GM18505 (cell line): Measurements from ENCODE around the gene PECR.
A peak's percentile ranks its signal among the peaks of the same experiment; 100 is the strongest.
"Not testable (repeated sequence)": the region's sequence is repeated elsewhere in the genome, so short reads cannot be mapped to it uniquely, and the experiment has no call there.

ENCODE experiments used
- ATAC-seq: cut with Tn5 transposase; IDR thresholded peaks from one replicate; pipeline ENCODE4 v1.9.1; 2021; ENCODE audit not compliant: unreplicated experiment
- POLR2A ChIP-seq: IDR thresholded peaks from 4 replicates; pipeline ENCODE4 v1.6.1; 2011; ENCODE audit warnings: borderline replicate concordance; ENCODE audit not compliant: insufficient read depth, insufficient read length; ENCODE audit errors: extremely low read depth

The PECR gene

DNA sequence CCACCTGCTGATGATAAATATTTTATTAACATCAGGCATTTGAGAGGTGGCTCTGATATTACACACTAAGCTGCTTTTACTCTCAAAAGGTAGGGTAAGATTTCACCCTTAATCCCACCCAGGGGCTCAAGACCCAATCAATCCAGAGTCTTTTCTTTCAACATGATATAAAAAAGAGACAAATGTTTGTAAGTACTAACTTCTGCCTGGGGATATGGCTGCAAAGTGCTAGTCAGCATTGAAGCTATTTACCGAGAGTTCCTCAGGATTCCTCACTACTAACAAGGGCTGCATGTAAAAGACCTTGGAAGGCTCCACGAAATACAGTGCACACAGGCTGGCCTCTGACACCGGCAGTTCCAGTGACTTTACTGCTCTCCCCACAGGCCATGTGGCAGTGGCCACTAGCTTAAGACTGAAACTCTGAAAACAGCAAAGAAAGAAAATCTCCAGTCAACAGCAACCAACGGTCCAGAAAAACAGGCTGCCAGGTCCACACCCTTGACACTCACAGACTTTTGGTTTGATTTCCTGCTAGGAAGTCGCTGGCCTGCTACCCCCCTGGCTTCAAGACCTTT, 79.4 kb downstream of the PECR start:
- TF ChIP-seq POLR2A, result no peak
- ATAC-seq, result no peak

DNA sequence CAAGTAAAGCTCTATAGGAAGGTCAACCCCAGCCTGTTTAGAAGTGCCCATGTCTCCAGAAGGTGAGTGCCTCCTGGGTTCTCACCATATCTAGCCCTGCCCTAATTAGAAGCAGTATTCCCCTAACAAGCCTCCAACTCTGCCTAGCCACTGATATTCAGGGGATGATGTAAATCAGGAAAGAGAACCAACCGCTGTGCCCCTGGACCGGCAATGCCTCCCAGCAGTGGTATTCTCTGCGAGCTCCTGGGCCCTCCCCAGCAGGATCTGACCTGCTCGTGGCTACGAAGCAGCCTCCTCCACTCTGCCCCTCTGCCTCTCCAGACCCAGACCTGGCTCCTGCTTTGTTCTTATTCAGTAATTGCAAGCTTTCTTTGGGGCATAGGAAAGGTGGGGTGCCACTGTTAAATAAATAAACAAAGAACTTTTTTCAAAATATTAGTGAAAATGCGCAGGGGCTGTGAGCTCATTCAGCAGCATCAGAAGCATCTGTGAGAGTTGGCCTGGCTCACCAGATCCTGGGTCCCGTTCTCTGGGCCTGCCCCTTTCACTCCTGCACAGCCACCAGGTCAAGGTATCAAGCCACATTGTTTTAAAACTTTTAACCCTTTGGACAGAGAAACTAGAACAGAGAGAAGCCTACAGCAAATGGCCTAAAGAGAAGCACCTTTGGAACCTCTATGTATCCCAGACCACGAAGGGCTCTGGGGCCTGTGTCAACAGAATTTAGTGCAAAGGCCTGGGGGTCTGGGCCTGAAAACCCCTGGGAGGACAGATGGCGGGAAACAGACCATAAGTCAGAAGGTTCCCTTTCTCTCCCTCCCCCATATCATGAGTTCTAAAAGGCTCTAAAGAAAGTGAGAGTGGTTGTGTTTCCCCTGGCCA, 80.2 kb downstream of the PECR start:
- no peak for TF ChIP-seq POLR2A
- ATAC-seq, result peak; percentile 33

DNA sequence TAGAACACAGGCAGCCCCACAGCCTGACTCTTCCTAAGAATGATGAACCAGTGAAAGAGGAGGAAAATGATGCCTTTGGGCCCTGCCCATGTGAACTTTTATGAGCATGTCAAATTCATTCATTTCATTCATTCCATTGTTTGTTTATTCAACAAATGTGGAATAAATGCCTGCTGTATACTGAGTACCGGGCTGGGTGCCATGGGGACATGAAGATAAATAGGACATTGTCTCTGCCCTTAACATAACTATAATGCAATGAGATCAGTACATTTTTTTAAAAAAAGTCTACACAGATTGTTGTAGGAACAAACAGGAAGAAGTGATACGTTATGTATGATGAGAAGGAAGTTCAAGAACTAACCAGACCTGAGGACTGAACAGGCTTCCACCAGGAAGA, 83.0 kb downstream of the PECR start:
- no peak for ATAC-seq
- no peak for TF ChIP-seq POLR2A

DNA sequence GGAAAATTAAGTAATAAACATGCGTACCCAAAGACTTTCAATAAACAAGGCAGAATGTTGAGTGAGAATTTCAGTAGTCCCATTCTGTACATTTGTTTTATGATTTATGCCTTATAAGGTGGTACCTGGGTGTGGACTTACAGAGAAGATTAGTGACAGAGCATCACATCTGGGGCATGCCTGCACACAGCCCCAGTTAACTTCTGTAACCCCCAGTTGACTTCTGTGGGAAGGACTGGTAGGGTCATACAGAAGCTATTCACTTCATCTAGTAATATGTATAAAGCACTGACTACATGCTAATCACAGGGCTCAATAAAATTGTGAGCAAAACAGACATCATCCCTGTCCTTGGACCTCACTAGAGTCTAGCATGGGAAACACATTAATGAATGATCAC, 84.4 kb downstream of the PECR start:
- ATAC-seq, result no peak
- no peak for TF ChIP-seq POLR2A

DNA sequence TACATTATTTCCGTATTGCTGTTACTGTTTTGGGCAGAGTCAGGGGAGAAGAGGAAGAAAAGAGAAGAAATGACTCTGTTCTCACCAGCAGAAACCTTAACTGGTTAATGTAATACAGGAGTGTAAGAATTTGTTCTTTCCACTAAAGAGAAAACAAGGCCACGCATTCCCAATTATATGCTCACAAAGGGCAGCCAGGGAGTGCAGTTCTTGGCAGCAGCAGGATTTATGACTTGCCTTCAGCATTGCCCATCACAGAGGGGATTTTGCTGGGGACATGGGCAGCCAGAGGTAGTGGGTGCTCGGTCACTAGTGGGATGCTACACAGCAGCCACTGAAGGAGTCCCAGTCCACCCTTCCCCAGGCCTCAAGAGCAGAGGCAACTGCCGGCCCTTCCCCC, 86.7 kb downstream of the PECR start:
- no peak for TF ChIP-seq POLR2A
- ATAC-seq, result no peak

DNA sequence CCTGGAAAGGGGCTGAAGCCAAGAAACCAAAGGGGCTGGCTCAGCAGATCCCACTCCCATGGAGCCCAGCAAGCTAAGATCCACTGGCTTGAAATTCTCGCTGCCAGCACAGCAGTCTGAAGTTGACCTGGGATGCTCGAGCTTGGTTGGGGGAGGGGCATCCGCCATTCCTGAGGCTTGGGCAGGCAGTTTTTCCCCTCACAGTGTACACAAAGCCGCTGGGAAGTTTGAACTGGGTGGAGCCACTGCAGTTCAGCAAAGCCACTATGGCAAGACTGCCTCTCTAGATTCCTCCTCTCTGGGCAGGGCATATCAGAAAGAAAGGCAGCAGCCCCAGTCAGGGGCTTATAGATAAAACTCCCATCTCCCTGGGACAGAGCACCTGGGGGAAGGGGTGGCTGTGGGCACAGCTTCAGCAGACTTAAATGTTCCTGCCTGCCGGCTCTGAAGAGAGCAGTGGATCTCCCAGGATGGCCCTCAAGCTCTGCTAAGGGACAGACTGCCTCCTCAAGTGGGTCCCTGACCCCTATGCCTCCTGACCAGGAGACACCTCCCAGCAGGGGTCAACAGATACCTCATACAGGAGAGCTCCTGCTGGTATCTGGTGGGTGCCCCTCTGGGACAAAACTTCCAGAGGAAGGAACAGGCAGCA, 92.9 kb downstream of the PECR start:
- ATAC-seq, result not testable (repeated sequence)
